Measurements from ENCODE around the gene ZC3H10. TPM values are rescaled to one million over a fixed set of nuclear protein-coding genes. Genes with fewer than 3 reads are reported as not detected.
A peak's percentile ranks its signal among the peaks of the same experiment; 100 is the strongest.
"Not testable (repeated sequence)": the region's sequence is repeated elsewhere in the genome, so short reads cannot be mapped to it uniquely, and the experiment has no call there.

The ZC3H10 gene
- polyA plus RNA-seq, 3 donors: 5.1 to 6.5 (median 5.8) TPM

DNA sequence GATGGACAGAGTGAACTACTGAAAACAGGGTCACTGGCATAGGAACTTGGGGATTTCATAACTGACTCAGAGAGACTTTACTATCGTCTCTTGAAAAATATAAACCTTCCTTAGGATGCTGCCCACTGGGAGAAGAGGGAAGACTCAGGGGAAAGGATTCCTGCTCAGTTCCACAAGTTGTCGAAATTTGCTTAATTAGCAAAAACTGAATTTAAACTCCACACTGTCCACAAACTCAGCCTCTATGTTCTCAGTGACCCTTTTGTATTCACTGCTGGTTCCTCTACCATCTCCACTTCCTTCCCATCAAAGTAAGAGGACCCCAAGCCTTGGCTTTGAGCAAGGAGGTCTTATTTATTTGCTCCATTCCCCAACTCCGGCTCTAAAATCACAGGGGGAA, 27.2 kb downstream of the ZC3H10 start:
- DNase-seq (ENCODE audit: extremely low read depth in 1 of 11, low read depth in 9 of 11, low spot score in 4 of 11): no peak

DNA sequence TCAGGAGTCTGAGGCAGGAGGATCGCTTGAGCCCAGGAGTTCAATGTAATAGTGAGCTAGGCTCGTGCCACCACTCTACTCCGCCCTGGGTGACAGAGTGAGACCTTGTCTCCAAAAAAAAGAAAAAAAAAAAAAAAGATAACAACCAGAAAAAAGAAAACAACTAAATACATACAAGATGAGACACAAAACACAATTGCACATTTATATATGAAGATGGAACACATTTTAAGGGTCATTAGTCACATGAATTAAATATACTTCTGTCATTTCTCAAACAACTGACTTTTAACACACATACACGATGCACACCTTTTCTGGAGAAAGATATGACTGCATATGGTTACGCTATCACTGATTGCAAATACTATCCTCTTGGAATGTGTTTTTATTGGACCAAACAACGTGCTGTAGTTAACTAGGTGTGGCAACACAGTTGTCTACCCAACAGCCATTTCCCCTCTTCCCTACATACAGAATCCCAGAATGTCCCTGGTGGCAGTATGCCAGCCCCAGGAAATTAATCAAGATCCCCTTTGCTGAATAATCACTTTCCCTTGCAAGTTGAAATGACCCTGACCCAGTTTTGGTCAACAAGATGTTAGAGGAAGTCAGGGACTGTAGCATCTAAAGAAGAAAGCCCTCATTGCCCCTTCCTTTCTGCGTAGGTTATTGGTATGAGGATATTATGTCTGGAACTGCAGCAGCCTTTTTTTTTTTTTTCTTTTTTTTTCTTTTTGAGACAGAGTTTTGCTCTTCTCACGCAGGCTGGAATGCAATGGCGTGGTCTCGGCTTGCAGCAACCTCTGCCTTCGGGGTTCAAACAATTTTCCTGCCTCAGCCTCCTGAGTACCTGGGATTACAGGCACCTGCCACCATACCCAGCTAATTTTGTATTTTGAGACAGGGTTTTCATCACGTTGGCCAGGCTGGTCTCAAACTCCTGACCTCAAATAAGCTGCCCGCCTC, 28.7 kb downstream of the ZC3H10 start:
- peak in 1 of 11 donors; percentile 46 for DNase-seq (ENCODE audit: extremely low read depth in 1 of 11, low read depth in 9 of 11, low spot score in 4 of 11)

DNA sequence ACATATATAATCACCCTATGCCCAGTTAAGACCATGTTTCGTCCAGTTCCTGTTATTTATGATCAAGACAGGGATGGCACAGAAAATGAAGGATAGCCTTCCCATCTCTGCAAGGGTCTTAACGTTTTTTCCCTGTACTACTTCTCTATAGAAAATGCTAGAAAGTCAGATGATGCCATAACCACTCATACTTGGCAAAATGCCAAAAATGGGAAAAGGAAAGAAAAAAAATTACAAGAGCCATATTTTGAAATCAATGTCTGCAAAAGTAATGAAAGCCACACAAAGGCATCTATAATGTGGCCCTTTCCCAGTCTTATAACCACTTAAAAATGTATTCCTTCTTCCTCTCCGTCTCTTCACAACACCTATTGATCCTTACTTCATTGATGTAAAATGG, 32.5 kb downstream of the ZC3H10 start:
- no peak for DNase-seq (ENCODE audit: extremely low read depth in 1 of 11, low read depth in 9 of 11, low spot score in 4 of 11)

DNA sequence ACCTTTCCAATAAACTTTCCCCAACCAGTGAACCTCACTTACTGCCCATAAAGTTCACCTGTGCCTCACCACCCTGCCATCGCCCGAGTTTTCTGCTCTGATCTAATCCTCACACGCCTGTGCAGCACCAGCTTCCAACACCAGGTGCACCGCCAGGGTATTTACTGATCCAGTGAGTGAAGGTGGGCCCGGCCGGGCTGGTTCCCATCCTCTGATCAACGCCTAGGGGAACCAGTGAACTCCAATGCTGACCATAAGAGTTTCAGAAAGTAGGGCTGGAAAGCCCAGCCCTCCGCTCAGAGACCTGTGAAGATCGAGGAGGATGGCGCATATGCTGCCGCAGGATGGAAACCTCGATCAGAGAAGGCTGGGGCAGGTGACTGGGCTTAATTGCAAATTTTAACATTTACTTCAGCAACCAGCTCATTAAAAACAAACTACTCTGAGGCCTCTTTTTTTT, 33.6 kb downstream of the ZC3H10 start:
- DNase-seq (ENCODE audit: extremely low read depth in 1 of 11, low read depth in 9 of 11, low spot score in 4 of 11): peak in 1 of 11 donors; percentile 43

DNA sequence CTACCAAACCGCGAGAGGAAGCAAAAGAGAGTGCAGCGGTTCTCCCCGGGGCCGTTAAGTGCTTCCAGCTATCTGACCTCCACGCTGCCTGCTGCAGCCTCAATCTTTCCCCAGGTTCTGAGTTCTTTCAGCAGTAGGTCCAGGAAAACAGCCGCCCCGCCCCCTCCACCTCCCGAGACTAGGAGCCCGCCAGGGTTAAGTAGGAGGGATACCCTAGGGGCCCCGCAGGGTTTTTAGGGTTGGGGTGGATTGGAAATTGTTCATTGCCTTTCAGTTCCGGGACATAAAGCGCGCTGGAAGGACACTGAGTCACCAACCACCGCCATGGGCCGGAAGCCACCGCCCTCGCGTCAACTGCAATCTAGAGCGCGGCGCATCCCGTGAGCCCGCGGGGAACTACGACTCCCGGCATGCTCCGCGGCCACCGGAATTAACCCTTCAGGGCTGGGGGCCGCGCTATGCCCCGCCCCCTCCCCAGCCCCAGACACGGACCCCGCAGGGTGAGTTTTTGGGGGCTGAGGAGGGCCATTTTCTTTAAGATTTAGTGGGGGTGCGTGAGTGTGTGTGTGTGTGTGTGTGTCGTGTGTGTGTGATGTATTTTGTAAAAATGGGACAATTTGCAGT, 34.2 kb downstream of the ZC3H10 start, which contains the start of gene MYL6B:
TSS of gene MYL6B (plus strand) at position 456 of the 624 bp plus-strand sequence. CDS start 1,332 bp downstream, outside the sequence.
- DNase-seq (ENCODE audit: extremely low read depth in 1 of 11, low read depth in 9 of 11, low spot score in 4 of 11): peak; percentile 73 to 91 (median 86)

DNA sequence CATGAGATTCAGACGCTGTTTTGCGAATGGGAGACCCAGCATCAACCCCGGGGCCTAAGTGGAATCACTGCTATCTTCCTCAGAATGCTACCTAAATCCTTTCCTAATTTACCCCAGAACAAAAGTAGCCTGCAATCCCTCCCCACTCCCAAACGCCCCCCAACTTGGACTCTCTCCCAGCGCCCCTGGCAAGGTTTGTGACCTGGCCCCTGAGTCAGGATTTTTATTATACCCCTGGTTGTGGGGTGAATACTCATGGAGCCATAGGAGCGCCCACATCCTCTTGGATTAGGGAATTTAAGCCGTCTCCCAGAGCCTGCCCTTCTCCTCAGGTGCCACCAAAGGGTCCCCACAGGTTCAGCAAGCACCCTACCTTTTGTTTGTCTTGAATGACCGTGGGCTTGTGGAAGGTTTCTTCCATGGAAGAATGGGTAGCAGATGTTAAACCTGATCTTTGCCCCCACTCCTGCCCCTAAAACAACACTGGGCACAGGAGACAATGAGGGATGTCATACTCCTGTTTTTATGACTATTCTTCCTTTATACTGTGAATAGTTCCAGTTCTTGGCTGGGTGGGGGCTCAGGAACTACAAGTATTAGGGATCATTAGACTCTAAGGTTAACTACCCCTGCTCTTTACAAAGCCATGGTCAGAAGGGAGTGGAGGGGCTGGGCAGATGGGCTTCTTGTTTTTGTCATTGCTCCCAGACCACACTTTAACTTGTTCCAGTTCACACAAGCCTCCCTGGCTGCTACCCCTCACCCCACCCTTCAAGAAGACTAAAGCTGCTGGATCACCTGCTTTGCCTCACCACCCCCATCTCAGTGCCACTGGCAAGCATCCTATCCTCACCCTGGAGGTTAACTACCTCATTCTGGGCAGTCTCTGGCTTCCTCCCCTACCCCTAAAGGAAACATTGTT, 35.0 kb downstream of the ZC3H10 start:
- no peak for DNase-seq (ENCODE audit: extremely low read depth in 1 of 11, low read depth in 9 of 11, low spot score in 4 of 11)

DNA sequence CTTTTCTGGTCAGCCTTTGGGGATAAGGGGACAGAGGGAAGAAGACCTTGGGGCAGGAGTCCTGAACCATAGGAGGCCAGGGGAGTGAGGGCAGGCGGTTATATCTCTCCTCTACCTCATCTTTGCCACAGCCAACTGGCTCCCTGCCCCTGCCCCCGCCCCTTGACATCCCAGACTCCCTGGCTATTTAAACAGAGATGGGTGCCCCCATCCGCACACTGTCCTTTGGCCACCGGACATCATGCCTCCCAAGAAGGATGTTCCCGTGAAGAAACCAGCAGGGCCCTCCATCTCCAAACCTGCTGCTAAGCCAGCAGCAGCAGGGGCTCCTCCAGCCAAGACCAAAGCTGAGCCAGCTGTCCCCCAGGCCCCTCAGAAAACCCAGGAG, 35.6 kb downstream of the ZC3H10 start:
- DNase-seq (ENCODE audit: extremely low read depth in 1 of 11, low read depth in 9 of 11, low spot score in 4 of 11): no peak

DNA sequence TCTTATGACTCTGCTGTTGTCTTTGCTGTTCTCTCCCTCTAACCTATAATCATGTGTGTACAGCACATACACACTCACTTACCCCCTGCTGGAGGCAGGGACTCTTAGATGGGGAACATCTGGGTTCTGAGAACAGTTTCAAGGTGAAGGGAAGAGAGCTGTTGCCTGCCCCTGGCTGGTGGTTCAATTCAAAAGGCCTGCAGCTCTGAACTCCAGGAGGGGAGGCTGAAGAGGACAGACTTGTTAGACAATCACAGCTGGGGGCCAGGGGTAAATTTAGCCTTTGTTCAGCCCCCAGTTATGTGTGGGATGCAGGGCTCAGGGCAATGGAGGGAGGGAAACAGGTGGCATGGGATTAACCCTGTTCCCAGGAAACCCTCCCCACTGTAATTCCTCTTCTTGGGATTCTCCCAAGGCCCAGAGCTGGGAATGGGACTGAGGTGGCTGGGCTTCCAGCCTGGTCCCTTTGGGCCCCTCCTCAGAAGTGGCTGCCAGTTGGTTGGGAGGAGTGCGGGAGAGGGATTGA, 36.2 kb downstream of the ZC3H10 start:
- no peak for DNase-seq (ENCODE audit: extremely low read depth in 1 of 11, low read depth in 9 of 11, low spot score in 4 of 11)

DNA sequence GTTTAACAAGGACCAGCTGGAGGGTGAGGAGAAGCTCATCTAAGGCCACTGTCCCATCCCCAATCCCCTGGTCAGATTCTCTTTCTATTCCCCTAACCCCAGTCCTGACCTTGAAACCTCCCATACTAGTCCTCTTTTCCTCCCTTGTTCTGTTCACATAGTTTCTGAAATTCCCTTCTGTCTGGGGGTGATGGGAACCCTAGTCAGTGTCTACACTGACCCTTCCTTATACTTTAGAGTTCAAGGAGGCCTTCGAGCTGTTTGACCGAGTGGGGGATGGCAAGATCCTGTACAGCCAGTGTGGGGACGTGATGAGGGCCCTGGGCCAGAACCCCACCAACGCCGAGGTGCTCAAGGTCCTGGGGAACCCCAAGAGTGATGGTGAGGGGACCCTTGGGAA, 36.8 kb downstream of the ZC3H10 start:
- no peak for DNase-seq (ENCODE audit: extremely low read depth in 1 of 11, low read depth in 9 of 11, low spot score in 4 of 11)

DNA sequence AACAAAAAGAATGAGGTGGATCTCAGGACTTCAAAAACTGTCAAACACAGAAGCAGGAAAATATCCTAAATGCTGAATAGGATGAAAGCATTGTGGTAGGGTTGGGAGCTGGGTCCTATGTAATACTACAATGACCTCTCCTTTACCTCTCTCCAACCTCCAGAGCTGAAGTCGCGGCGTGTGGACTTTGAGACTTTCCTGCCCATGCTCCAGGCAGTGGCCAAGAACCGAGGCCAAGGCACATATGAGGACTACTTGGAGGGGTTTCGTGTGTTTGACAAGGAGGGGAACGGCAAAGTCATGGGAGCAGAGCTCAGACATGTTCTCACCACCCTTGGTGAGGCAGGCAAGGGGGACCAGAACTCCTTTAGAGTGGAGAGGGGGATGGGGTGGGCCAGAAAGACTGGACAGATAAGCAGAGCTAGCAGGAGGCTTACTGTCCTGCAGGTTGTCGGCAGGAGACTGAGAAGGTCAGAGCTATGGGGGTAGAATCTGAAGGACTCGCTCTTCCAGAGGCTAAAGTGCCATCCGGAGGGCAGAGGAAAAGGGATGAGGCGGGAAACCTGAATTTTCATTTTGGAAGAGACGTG, 37.3 kb downstream of the ZC3H10 start:
- no peak for DNase-seq (ENCODE audit: extremely low read depth in 1 of 11, low read depth in 9 of 11, low spot score in 4 of 11)

DNA sequence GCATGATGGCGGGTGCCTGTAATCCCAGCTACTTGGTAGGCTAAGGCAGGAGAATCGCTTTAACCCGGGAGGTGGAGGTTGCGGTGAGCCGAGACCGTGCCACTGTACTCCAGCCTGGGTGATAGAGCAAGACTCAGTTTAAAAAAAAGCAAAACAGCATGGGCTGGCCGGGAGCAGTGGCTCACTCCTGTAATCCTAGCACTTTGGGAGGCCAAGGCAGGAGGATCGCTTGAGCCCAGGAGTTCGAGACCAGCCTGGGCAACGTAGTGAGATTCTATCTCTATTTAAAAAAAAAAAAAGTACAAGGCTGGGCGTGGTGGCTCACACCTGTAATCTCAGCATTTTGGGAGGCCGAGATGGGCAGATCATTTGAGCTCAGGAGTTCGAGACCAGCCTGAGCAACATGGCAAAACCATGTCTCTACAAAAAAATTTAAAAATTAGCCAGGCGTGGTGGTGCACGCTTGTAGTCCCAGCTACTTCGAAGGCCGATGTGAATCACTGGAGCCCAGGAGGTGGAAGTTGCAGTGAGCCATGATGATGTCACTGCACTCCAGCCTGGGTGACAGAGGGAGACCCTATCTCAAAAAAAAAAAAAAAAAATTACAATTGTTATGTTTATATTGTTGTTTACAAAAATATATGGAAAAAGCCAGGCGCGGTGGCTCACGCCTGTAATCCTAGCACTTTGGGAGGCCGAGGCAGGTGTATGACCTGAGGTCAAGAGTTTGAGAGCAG, 38.6 kb downstream of the ZC3H10 start:
- DNase-seq (ENCODE audit: extremely low read depth in 1 of 11, low read depth in 9 of 11, low spot score in 4 of 11): not testable (repeated sequence)

DNA sequence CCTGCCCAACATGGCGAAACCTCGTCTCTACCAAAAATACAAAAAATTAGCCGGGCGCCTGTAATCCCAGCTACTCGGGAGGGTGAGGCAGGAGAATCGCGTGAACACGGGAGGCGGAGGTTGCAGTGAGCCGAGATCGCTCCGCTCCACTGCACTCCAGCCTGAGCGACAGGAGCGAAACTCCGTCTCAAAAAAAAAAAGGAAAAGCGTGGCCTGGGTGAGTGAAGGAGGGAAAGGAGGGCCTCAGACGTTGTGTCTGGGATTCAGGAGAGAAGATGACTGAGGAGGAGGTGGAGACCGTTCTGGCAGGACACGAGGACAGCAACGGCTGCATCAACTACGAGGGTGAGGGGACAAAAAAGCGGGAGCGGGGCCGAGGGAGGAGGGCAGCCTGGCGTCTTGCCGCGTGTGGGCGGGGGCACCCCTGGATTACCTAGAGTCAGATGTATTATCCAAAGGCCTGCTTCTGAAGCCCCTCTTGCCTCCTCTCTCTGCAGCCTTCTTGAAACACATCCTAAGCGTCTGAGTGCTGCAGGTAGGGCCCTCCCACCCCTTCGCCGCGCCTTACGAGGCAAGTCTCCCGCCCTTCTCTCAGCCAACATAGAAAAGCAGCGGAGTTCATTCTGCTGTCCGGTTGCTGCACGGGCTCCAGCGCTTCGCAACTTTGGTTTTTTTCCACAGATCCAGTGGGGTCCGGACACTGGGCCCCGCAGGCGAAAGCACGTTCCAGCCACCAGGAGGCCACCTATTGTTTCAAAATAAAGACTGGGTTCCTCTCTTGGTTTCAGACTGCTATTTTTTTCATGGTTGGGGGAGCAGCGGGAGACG, 39.3 kb downstream of the ZC3H10 start:
- DNase-seq (ENCODE audit: extremely low read depth in 1 of 11, low read depth in 9 of 11, low spot score in 4 of 11): peak; percentile 73 to 91 (median 83)

DNA sequence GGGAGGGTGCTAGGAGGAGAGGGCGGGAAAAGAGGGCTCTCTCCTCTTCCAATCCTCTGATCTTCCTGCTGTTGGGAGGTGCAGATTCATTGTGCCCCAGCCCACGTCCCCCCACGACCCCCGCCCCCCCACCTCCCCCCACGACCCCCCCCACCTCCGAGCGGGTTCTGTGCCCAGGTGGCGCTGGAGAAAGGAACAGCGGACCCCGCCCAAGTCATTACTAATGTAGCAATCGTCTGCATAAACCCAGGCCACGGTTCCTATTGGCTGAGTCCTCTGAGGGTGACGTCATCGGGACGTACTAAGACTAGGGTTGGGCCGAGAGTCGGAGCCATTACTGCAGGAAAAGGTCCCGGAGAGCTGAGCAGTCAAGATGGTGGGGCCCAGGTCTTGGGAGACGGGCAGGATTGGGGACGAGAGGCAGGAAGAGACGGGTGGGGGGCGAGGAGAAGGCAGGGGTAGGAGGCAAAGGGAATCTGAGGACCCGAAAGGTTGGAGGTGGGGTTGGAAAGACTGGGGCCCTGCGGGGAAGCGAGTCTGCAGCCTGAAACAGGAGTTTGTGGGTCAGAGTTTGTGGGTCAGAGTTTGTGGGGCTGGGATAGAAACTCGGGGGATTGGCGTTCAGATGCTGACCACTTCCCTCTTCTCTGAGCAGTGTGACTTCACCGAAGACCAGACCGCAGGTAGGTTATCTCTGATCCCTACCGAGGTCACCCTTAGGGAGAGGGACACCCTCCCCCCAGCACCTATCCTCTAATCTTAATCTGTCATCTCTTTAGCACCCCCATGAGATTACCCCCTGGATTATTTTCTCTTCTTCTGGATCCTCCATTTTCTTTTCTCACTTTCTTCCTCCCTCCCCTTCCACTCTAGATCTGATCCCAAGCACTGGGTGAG, 40.2 kb downstream of the ZC3H10 start, which contains the start of gene MYL6:
TSS of gene MYL6 (plus strand) at position 331 of the 897 bp plus-strand sequence. CDS start at position 374, 43 bp downstream.
- DNase-seq (ENCODE audit: extremely low read depth in 1 of 11, low read depth in 9 of 11, low spot score in 4 of 11): peak; percentile 93 to 99 (median 97)

DNA sequence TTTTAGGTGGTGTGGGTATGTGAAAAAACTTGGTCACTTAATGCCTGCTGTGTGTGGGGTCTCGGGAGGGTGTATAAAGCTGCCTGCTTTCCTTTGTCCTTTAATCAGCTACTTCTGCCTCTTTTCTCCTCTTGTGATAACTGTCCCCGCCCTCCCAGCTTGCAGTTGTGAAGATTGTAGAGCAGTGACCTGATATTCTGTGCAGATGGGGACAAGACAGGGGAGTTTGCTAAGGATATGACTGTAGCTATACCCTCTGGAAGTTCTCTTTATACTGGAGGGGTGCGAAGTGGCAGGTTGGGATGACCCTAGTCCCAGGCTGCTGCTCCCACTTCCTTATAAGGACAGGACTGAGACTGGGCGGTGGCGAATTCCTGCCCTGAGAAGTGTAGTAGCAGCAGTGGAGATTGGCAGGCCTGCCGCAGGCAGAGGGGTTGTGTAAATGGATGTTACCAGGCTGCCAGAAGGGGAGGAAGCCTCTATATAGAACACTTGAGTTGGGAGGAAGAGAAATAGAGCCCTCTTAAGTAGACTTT, 40.9 kb downstream of the ZC3H10 start:
- peak in 6 of 11 donors; percentile 38 to 59 (median 50) for DNase-seq (ENCODE audit: extremely low read depth in 1 of 11, low read depth in 9 of 11, low spot score in 4 of 11)

DNA sequence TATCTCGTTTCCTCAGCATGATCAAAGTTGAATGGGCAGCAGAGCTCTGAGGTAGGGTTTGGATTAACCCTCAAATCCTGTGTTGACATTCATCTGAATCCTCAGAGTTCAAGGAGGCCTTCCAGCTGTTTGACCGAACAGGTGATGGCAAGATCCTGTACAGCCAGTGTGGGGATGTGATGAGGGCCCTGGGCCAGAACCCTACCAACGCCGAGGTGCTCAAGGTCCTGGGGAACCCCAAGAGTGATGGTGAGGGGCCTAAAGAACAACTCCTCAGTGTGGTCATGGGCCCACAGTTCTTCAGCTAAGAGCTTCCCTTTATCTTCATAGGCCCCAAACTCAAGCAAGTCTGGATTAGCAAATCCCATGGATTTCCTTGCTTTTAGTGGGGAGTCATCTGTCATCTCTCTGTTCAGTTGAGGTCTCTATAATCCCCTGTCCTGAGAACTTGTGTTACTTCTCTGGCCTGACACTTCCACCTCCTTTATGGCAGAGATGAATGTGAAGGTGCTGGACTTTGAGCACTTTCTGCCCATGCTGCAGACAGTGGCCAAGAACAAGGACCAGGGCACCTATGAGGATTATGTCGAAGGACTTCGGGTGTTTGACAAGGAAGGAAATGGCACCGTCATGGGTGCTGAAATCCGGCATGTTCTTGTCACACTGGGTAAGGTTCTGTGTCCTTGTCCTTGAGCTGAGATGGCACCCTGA, 41.6 kb downstream of the ZC3H10 start:
- DNase-seq (ENCODE audit: extremely low read depth in 1 of 11, low read depth in 9 of 11, low spot score in 4 of 11): no peak

All from renal cortex interstitium (tissue), 11 donors.